Measurements from ENCODE around the gene LIF. TPM values are rescaled to one million over a fixed set of nuclear protein-coding genes. Genes with fewer than 3 reads are reported as not detected.
A peak's percentile ranks its signal among the peaks of the same experiment; 100 is the strongest.

The LIF gene
- total and polyA plus RNA-seq, 2 donors from 2014 or later: 0.67 to 10.7 TPM

DNA sequence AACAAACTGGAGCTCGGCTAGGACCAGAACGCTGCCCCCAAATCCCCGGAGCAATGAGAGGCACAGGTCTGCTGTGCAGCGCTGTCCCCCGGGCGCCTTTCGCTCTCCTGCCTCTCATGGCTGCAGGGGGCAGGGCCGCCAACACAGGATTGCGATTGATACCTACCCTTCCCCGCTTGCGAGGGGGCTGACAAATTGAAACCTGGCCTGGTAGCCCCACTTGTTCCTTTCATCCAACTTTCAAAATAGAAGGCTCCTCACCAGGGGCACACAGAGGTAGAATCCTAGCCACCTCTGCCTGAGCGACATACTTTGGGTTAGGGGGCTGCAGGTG is 43.4 kb upstream of the LIF start:
- no peaks in the 10 kb centered on the region for H3K9me3 ChIP-seq (ENCODE audit: control insufficient read depth in 2 of 3, insufficient read depth in 1 of 3, low read length in 3 of 3)
- H3K4me1 ChIP-seq (ENCODE audit: control insufficient read depth in 2 of 3, insufficient read depth in 2 of 3, low read depth in 1 of 3, low read length in 3 of 3): peaks cover 0 to 33% (median 31%) of the 10 kb centered on the region in 3 donors
- intact Hi-C loops (cut with DNase I): no loop called here
- no peaks in the 10 kb centered on the region for H3K27me3 ChIP-seq (ENCODE audit: control insufficient read depth, insufficient read depth, low read length)
- FAIRE-seq (no peak), DNase-seq (no peak)
- peak overlapping the region in 2 of 3 donors; percentile 38 to 68 for H3K9ac ChIP-seq (ENCODE audit: low read length in 3 of 3)
- peak overlapping the region; percentile 91 to 93 for H3K27ac ChIP-seq (ENCODE audit: low read depth in 2 of 2, low read length in 2 of 2)
- TF ChIP-seq, protein P1, sequence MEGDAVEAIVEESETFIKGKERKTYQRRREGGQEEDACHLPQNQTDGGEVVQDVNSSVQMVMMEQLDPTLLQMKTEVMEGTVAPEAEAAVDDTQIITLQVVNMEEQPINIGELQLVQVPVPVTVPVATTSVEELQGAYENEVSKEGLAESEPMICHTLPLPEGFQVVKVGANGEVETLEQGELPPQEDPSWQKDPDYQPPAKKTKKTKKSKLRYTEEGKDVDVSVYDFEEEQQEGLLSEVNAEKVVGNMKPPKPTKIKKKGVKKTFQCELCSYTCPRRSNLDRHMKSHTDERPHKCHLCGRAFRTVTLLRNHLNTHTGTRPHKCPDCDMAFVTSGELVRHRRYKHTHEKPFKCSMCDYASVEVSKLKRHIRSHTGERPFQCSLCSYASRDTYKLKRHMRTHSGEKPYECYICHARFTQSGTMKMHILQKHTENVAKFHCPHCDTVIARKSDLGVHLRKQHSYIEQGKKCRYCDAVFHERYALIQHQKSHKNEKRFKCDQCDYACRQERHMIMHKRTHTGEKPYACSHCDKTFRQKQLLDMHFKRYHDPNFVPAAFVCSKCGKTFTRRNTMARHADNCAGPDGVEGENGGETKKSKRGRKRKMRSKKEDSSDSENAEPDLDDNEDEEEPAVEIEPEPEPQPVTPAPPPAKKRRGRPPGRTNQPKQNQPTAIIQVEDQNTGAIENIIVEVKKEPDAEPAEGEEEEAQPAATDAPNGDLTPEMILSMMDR (IDR thresholded peaks at IDR 0.05; ENCODE audit: borderline replicate concordance, extremely low read depth, insufficient read depth): no peak
- H3K36me3 ChIP-seq (ENCODE audit: control insufficient read depth in 2 of 3, insufficient read depth in 3 of 3, low read length in 3 of 3): peaks cover 0 to 34% (median 17%) of the 10 kb centered on the region in 3 donors
- peak overlapping the region; percentile 8 to 63 (median 61) for H3K4me3 ChIP-seq (ENCODE audit: low read length in 3 of 3)

DNA sequence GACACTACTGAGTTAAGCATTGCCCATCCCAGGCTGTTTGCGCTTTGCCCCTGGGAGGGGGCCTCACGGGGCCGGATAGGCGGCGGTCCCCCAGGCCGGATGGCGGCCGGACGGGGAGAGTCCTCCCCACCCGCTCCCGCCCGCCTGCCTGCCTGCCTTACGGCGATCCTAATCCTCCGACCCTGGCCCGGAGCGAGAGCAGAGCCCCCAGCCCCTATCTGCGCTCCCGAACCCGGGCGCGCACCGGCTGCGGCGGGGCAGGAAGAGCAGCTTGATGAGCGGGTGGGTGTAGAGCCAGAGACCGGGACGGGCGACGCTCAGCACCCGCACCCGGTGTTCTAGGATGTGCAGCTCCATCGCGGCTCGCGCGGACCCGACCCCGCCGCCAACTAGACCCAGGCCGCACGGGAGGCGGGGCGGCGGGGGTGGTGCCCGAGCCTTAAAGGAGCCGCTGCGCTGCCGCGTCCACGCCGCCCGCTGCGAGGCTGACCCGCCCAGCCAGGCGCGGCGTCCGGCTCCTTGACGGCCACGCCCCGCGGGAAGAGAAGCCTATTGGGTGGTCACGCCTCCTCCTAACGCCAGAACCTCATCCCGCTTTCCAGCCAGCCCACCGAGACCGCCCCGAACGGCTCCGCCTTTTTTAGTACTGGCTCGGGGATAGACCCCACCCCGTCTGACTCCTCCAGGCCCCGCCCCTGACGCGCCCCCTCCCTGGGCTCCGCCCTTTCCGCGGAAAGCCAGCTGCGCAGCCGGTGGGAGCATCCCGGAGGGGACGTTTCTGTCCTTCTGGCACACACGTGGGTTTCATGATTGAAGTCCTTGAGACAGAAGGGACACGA is 42.8 kb upstream of the LIF start, which contains the start of gene CASTOR1:
Gene CASTOR1 (minus strand): TSS at position 365 of the 839 bp plus-strand sequence. CDS start 8 bp downstream, at position 357.
- DNase-seq: peak; percentile 98 to 100 (median 99)
- Histone ChIP-seq H3K9ac (ENCODE audit: low read length in 3 of 3) (peak within 1 kb of the TSS in 2 of 3 donors; percentile 68 to 76), H3K27ac (ENCODE audit: low read depth in 2 of 2, low read length in 2 of 2) (peak within 1 kb of the TSS; percentile 91 to 93), H3K27me3 (ENCODE audit: control insufficient read depth, insufficient read depth, low read length) (no peaks in the 10 kb centered on the region), H3K4me1 (ENCODE audit: control insufficient read depth in 2 of 3, insufficient read depth in 2 of 3, low read depth in 1 of 3, low read length in 3 of 3) (peaks cover 0 to 33% (median 31%) of the 10 kb centered on the region in 3 donors), H3K4me3 (ENCODE audit: low read length in 3 of 3) (peak within 1 kb of the TSS; percentile 63 to 81 (median 66)), H3K9me3 (ENCODE audit: control insufficient read depth in 2 of 3, insufficient read depth in 1 of 3, low read length in 3 of 3) (no peaks in the 10 kb centered on the region), H3K36me3 (ENCODE audit: control insufficient read depth in 2 of 3, insufficient read depth in 3 of 3, low read length in 3 of 3) (peaks cover 0 to 33% (median 16%) of the 10 kb centered on the region in 3 donors)
- no peak for FAIRE-seq
- intact Hi-C loops (cut with DNase I): no loop called here
- TF ChIP-seq, protein P1 (IDR thresholded peaks at IDR 0.05; ENCODE audit: borderline replicate concordance, extremely low read depth, insufficient read depth): no peak

DNA sequence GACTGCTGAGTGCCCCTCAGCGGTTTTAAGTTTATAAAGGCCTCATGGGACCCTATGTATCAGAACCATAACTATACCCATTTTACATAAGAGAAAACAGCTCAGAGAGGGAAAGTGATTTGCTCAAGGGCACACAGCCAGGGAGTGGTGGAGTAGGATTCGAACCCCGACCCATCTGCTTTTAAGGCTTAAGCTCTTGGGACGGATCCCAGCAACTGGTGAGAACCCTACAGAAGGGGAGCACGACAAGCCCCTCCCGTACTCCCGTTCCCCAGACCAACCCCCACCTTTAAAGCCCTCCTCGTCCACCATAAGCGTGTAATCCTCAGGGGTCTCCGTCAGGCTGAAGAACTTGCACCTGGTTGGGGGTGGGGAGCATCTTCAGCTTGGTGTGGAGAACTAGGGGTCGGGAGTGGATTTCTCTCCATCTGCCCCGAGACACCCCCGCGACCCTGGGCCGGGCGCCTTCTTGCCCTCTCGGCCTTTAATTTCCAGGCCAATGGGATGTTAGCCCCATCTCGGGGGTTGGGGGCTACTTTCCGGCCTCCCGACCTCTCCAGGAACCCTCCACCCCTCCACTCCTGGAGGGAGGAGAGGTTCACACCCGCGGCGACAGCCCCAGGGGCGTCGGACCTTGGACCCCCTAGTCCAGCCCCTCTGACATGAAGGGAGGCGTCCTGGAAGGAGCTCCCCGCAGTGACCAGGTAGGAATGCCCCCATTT is 42.0 kb upstream of the LIF start:
- TF ChIP-seq, protein P1 (IDR thresholded peaks at IDR 0.05; ENCODE audit: borderline replicate concordance, extremely low read depth, insufficient read depth): peak; percentile 0
- Histone ChIP-seq H3K36me3 (ENCODE audit: control insufficient read depth in 2 of 3, insufficient read depth in 3 of 3, low read length in 3 of 3) (peaks cover 0 to 26% (median 10%) of the 10 kb centered on the region in 3 donors), H3K27me3 (ENCODE audit: control insufficient read depth, insufficient read depth, low read length) (no peaks in the 10 kb centered on the region), H3K27ac (ENCODE audit: low read depth in 2 of 2, low read length in 2 of 2) (peak overlapping the region; percentile 81 to 90), H3K9ac (ENCODE audit: low read length in 3 of 3) (peak overlapping the region in 2 of 3 donors; percentile 66 to 76), H3K4me3 (ENCODE audit: low read length in 3 of 3) (peak overlapping the region; percentile 63 to 81 (median 66)), H3K9me3 (ENCODE audit: control insufficient read depth in 2 of 3, insufficient read depth in 1 of 3, low read length in 3 of 3) (no peaks in the 10 kb centered on the region), H3K4me1 (ENCODE audit: control insufficient read depth in 2 of 3, insufficient read depth in 2 of 3, low read depth in 1 of 3, low read length in 3 of 3) (peaks cover 0 to 33% (median 31%) of the 10 kb centered on the region in 3 donors)
- intact Hi-C loops (cut with DNase I): no loop called here
- DNase-seq: peak in 2 of 5 donors; percentile 31 to 75
- no peak for FAIRE-seq
